SU-DHL-6 (cell line): ENCODE data around the gene ZBTB47.

Experiments used
- H2AFZ ChIP-seq: fragments of 200-600 bp; sonication (generic); 2 replicates; pipeline ENCODE4 v1.6.1; 2014; ENCODE audit warnings: low read depth, mild to moderate bottlenecking, moderate library complexity, mixed read lengths, antibody characterized with exemption, low read length; ENCODE audit not compliant: severe bottlenecking
- H3F3A ChIP-seq: fragments of 200-600 bp; shearing (Covaris generic); 2 replicates; pipeline ENCODE4 v1.6.0; 2016; ENCODE audit warnings: antibody characterized with exemption, mild to moderate bottlenecking; ENCODE audit not compliant: insufficient read depth
- H3K27ac ChIP-seq: fragments of 200-600 bp; sonication (generic); 2 replicates; pipeline ENCODE4 v1.5.1; 2016; ENCODE audit warnings: low read depth, mild to moderate bottlenecking, low read length, moderate library complexity, mixed read lengths
- H3K27me3 ChIP-seq: fragments of 200-600 bp; sonication (generic), shearing (Covaris generic); 2 replicates; pipeline ENCODE4 v1.6.0; 2014; ENCODE audit warnings: mild to moderate bottlenecking, low read length
- H3K36me3 ChIP-seq: fragments of 200-600 bp; sonication (generic); 2 replicates; pipeline ENCODE4 v1.6.1; 2014; ENCODE audit warnings: mild to moderate bottlenecking, low read length, mixed read lengths
- H3K4me2 ChIP-seq: fragments of 300-600, 200-600 bp; shearing (Covaris generic), sonication (generic); 2 replicates; pipeline ENCODE4 v1.6.0; 2014; ENCODE audit warnings: low read length, low read depth, mild to moderate bottlenecking; ENCODE audit not compliant: poor library complexity, severe bottlenecking
- H3K4me3 ChIP-seq: fragments of 200-600 bp; sonication (generic); 2 replicates; pipeline ENCODE4 v1.5.1; 2014; ENCODE audit warnings: antibody characterized with exemption, low read length, mild to moderate bottlenecking, mixed read lengths; ENCODE audit not compliant: insufficient read depth, poor library complexity, severe bottlenecking
- H3K79me2 ChIP-seq: fragments of 200-600 bp; sonication (generic); 2 replicates; pipeline ENCODE4 v1.6.1; 2014; ENCODE audit warnings: mild to moderate bottlenecking, low read length, moderate library complexity; ENCODE audit not compliant: insufficient read depth
- H3K9ac ChIP-seq: fragments of 200-600 bp; sonication (generic); 2 replicates; pipeline ENCODE4 v1.7.0; 2014; ENCODE audit warnings: mild to moderate bottlenecking, low read length
- H3K9me2 ChIP-seq: fragments of 200-600 bp; sonication (generic); replicated peaks from 2 replicates; pipeline ENCODE4 v1.6.1; 2014; ENCODE audit warnings: low read length; ENCODE audit not compliant: insufficient read depth
- H3K9me3 ChIP-seq: fragments of 200-600 bp; sonication (generic); 2 replicates; pipeline ENCODE4 v1.6.1; 2014; ENCODE audit warnings: low read length, mixed read lengths; ENCODE audit not compliant: insufficient read depth
- H4K20me1 ChIP-seq: fragments of 200-600 bp; sonication (generic); 2 replicates; pipeline ENCODE4 v1.6.1; 2014; ENCODE audit warnings: low read depth, mild to moderate bottlenecking, antibody characterized with exemption, low read length, moderate library complexity, mixed read lengths
- EZH2phosphoT487 ChIP-seq: fragments of 200-600 bp; sonication (generic), shearing (Covaris generic); conservative IDR thresholded peaks from 2 replicates; pipeline ENCODE4 v1.6.1; 2018; ENCODE audit warnings: mild to moderate bottlenecking, antibody characterized with exemption, low read length, moderate library complexity, mixed read lengths
- TF ChIP-seq, protein P1 (sequence below): fragments of 200-600 bp; sonication (generic); IDR thresholded peaks from one replicate; pipeline ENCODE4 v1.5.1; 2017; ENCODE audit warnings: antibody characterized with exemption, mild to moderate bottlenecking, low read length, moderate library complexity; ENCODE audit not compliant: insufficient read depth, poor library complexity, severe bottlenecking

The ZBTB47 gene

DNA sequence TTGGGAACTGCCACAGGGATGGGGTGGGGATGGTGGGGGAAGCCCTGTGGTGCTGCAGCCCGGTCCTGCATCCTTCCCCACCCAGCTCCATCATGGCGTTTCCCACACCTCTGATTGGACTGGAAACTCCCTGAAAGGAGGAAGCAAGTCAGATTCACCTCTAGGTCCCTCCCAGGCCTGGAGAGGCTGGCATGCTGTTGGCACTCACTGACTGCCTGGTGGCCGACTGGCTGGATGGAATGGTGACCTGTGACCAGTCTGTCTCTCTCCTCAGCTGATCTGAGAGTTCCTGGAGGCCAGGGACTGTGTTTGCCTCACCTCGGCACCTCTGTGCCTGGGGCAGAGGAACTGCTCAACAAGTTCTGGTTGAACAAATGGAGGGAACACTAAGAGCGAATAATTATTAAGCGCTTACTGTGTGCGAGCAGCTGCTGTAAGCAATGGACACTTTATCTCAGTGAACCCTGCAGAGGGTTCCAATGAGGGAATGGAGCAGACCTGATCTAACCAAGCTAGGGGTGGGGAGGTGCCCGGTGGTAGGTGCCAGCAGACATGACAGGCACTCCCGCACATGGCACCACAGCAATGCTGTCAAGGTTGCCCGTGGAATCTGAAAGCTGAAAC lies 52.6 kb downstream of the ZBTB47 start:
- H3K27me3 ChIP-seq = no peaks in the 10 kb centered on the region
- no peak overlapping the region for H3K4me3 ChIP-seq
- H3F3A ChIP-seq = no peaks in the 10 kb centered on the region
- no peaks in the 10 kb centered on the region for H4K20me1 ChIP-seq
- H3K79me2 ChIP-seq = no peaks in the 10 kb centered on the region
- no peak overlapping the region for H3K9ac ChIP-seq
- no peaks in the 10 kb centered on the region for H3K9me2 ChIP-seq
- H3K4me2 ChIP-seq = no peak overlapping the region
- H3K9me3 ChIP-seq = no peaks in the 10 kb centered on the region
- no peak overlapping the region for H2AFZ ChIP-seq
- H3K27ac ChIP-seq = no peak overlapping the region
- H3K36me3 ChIP-seq = no peaks in the 10 kb centered on the region
- TF ChIP-seq, protein P1, sequence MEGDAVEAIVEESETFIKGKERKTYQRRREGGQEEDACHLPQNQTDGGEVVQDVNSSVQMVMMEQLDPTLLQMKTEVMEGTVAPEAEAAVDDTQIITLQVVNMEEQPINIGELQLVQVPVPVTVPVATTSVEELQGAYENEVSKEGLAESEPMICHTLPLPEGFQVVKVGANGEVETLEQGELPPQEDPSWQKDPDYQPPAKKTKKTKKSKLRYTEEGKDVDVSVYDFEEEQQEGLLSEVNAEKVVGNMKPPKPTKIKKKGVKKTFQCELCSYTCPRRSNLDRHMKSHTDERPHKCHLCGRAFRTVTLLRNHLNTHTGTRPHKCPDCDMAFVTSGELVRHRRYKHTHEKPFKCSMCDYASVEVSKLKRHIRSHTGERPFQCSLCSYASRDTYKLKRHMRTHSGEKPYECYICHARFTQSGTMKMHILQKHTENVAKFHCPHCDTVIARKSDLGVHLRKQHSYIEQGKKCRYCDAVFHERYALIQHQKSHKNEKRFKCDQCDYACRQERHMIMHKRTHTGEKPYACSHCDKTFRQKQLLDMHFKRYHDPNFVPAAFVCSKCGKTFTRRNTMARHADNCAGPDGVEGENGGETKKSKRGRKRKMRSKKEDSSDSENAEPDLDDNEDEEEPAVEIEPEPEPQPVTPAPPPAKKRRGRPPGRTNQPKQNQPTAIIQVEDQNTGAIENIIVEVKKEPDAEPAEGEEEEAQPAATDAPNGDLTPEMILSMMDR = no peak
- TF ChIP-seq EZH2phosphoT487 = no peak

DNA sequence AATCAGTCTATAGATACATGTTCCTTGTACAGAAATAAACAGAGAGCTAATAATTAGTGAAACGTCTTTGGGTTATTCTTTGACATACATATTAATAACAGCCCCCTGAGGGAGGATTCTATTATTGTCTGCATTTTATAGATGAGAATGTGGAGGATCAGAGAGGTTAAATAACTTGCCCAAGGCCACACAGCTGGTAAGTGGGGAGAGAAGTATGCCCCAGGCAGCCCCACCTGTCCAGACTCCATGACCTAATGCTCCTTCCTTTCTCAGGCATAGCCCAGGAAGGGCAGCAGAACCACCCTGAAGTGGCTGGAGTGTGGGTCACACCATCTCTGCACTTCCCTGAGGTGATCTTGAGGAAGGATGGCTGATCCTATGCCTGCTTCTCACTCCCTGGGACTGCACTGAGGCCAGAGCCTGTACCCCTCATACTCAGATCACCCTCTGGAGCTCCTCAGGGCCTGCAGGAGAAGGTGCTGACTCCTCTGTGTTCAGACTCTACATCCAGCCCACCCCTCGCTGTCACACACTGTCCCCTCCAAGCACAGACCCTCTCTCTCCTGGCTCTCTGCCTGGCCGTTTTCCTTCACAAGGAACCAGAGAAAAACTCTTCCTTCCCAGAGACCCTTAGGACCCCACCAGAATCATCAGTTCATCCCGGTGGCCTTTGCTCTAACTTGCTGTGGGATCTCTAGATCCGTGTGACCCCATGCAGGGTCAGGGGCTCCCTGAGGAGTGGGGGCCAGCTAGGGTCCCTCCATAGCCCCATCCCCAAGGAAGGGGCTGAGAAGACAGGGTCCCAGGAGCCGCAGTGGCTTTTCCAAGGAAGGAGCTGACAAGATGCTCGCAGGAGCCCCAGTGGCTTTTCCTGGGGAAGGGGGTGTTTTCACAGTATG lies 53.5 kb downstream of the ZBTB47 start:
- Histone ChIP-seq H3K9me2 (no peaks in the 10 kb centered on the region), H3K27me3 (no peaks in the 10 kb centered on the region), H3K27ac (no peak overlapping the region), H3K79me2 (no peaks in the 10 kb centered on the region), H3F3A (no peaks in the 10 kb centered on the region), H3K4me3 (no peak overlapping the region), H3K36me3 (no peaks in the 10 kb centered on the region), H3K9me3 (no peaks in the 10 kb centered on the region), H3K4me2 (no peak overlapping the region), H2AFZ (no peak overlapping the region), H3K9ac (no peak overlapping the region), H4K20me1 (no peaks in the 10 kb centered on the region)
- no peak for TF ChIP-seq EZH2phosphoT487
- TF ChIP-seq, protein P1 = no peak

DNA sequence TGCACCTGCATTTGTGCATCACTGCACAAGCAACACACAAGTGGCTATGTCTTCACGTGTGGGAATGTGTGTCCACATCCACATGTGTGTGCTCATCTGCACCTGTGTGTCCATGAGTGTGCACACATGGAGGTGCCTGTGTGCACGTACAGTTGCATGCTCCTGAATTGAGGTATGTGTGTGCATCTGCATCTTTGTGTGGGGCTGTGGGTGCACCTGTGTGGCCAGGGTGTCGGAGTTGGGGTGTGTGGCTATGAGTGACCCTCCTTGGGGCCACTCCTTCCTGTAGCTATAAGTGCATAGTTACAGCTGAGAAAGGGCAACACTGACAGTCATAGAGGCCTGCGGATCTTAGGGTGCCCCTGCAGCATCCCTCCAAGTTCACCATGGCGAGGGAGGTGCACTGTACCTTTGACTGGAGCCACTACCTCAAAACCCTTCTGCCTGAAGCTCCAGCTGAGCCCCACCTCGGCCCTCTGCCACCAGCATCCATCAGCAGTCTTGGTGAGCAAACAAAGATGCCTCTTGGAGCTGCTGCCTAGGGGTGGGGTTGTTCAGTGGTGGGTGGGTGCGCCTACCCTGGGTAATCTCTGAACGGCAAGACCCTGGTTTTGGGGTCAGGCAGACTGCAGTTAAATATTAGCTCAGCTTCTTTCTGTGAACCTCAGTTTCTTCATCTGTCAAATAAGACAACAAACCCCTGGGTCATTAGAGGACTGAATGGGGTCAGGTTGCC lies 54.3 kb downstream of the ZBTB47 start:
- H3F3A ChIP-seq = no peaks in the 10 kb centered on the region
- no peaks in the 10 kb centered on the region for H4K20me1 ChIP-seq
- no peaks in the 10 kb centered on the region for H3K9me2 ChIP-seq

More for the DNA sequence above, 54.3 kb downstream of the ZBTB47 start:
- Histone ChIP-seq H2AFZ (no peak overlapping the region), H3K36me3 (no peaks in the 10 kb centered on the region), H3K79me2 (no peaks in the 10 kb centered on the region), H3K4me2 (no peak overlapping the region), H3K4me3 (no peak overlapping the region), H3K9ac (no peak overlapping the region), H3K27ac (no peak overlapping the region), H3K9me3 (no peaks in the 10 kb centered on the region), H3K27me3 (no peaks in the 10 kb centered on the region)
- TF ChIP-seq, protein P1 = no peak
- TF ChIP-seq EZH2phosphoT487 = no peak
